Pancreas (tissue), 10 donors: Measurements from ENCODE around the gene PTPN12. TPM values are rescaled to one million over a fixed set of nuclear protein-coding genes. Genes with fewer than 3 reads are reported as not detected.

Experiments used
- ATAC-seq, 4 donors: fragments of 200-7000 bp; cut with Tn5 transposase; one replicate each; pipeline versions ENCODE4 v1.8.0 to v1.9.1; 2020; ENCODE audit warnings: mild to moderate bottlenecking in 4 of 4, moderate library complexity in 4 of 4
- DNase-seq, 6 donors: peaks; one replicate each; pipeline ENCODE4 v3.0.0-alpha.2; 2020
- FAIRE-seq: peaks from 2 replicates; lab custom pipeline; 2012; peaks lifted over from hg19 to GRCh38; lab: Jason Lieb, UNC
- H3K27ac ChIP-seq, 4 donors: fragments of 200-600 bp; sonication (generic); 1 replicate in 3 of 4; 2 replicates in 1 of 4; pipeline versions ENCODE4 v1.5.0 to v1.8.0; 2020
- H3K27me3 ChIP-seq, 4 donors: fragments of 200-600 bp; one replicate each; pipeline ENCODE4 v1.8.0; 2021
- H3K36me3 ChIP-seq, 3 donors: fragments of 200-600 bp; sonication (generic) in 1 of 3; one replicate each; pipeline versions ENCODE4 v1.5.0 to v1.8.0; 2020 to 2021
- H3K4me1 ChIP-seq, 3 donors: fragments of 200-600 bp; one replicate each; pipeline ENCODE4 v1.8.0; 2021
- H3K4me3 ChIP-seq, 4 donors: fragments of 200-600 bp; sonication (generic) in 2 of 4; one replicate each; pipeline versions ENCODE4 v1.5.0 to v1.8.0; 2020 to 2021
- H3K9me3 ChIP-seq, 4 donors: fragments of 200-600 bp; one replicate each; pipeline ENCODE4 v1.8.0; 2021
- CTCF ChIP-seq, 4 donors: fragments of 200-600 bp; sonication (generic) in 3 of 4; IDR thresholded peaks; one replicate each; pipeline versions ENCODE4 v1.5.0 to v1.8.0; 2021; ENCODE audit warnings: antibody characterized with exemption in 4 of 4
- WGBS, 2 donors: extraction: QIAGEN DNeasy Blood & Tissue Kit; methylation state at CpG; one replicate each; pipeline ENCODE4 v1.1.7; 2013; 5-methylcytosine and 5-hydroxymethylcytosine counted together
- intact Hi-C, 3 donors: fragments of 100-400 bp; cut with DNase I; formaldehyde crosslinking; loops; one replicate each; pipeline versions ENCODE4 v1.11.1 to v1.14.2; 2022
- polyA plus RNA-seq, 2 donors: library from polyadenylated mRNA; stranded (reverse); fragments of 200-250 nt; gene quantifications; one replicate each; pipeline ENCODE4 v1.2.3, GENCODE V29; 2013
- total RNA-seq, 6 donors: library from RNA; stranded (reverse); fragmentation: NEBNext Ultra II Directional in 4 of 6; extraction: Animal tissue kit (Norgen Biotek cat#: 25700) in 4 of 6; gene quantifications; one replicate each; pipeline versions ENCODE4 v1.2.1 to v1.2.4, GENCODE V29; 2021 to 2023
- donor health status: healthy with polysubstance abuse.
- donor health status: DM: no; HTN: no; CAD: no; lungs with moderate emphysema.
- donor health status: DM: no; HTN: no; CAD: no.
- donor health status: control.
- donor health status: control.
- donor health status: Bipolar disorder and iron deficiency.
- donor health status: DM: yes; HTN: yes; CAD: no.
- donor health status: DM: no; HTN: no; CAD: no.
- donor health status: DM: no; HTN: no; CAD: no.
- donor health status: DM: yes; HTN: yes; CAD: no.

Gene PTPN12
- total and polyA plus RNA-seq, 8 donors = 12.0 to 42.9 (median 21.1) TPM

- Histone ChIP-seq H3K4me3 (no peak overlapping the region), H3K36me3 (peaks cover 0 to 6% (median 3%) of the 10 kb centered on the region in 3 donors), H3K27ac (no peak overlapping the region), H3K9me3 (no peaks in the 10 kb centered on the region), H3K4me1 (peaks cover 0 to 5% (median 0%) of the 10 kb centered on the region in 3 donors), H3K27me3 (no peaks in the 10 kb centered on the region)
- intact Hi-C loops = no loop called here
- 88 to 93% methylated on average over 2 of the region's 2 CpGs for WGBS, 2 donors
- DNase-seq (no peak), ATAC-seq (no peak), FAIRE-seq (no peak)
- TF ChIP-seq CTCF (IDR thresholded peaks at IDR 0.05) = no peak
These were observed 94.7 kb downstream of the PTPN12 start for GRCh38 chr7:77631820-77632219.

- no peak for FAIRE-seq
- Histone ChIP-seq H3K9me3 (no peaks in the 10 kb centered on the region), H3K36me3 (peaks cover 0 to 10% (median 0%) of the 10 kb centered on the region in 3 donors), H3K4me3 (no peak overlapping the region), H3K27ac (no peak overlapping the region), H3K4me1 (peaks cover 0 to 4% (median 4%) of the 10 kb centered on the region in 3 donors), H3K27me3 (no peaks in the 10 kb centered on the region)
- intact Hi-C loops = no loop called here
- no peak for TF ChIP-seq CTCF (IDR thresholded peaks at IDR 0.05)
- no peak for ATAC-seq
- WGBS, 2 donors = 93 to 95% methylated on average over 4 of the region's 4 CpGs
- DNase-seq = no peak
These were observed 107.7 kb downstream of the PTPN12 start for GRCh38 chr7:77644774-77645173.

GRCh38 chr7:77648742-77649338 is 111.7 kb downstream of the PTPN12 start:
- peaks cover 11 to 17% (median 14%) of the 10 kb centered on the region in 3 donors for H3K4me1 ChIP-seq
- no peak overlapping the region for H3K4me3 ChIP-seq
- FAIRE-seq = no peak
- 96 to 98% methylated on average over 6 of the region's 6 CpGs for WGBS, 2 donors
- DNase-seq = no peak
- intact Hi-C loops = no loop called here
- no peak for TF ChIP-seq CTCF (IDR thresholded peaks at IDR 0.05)
- H3K9me3 ChIP-seq = no peaks in the 10 kb centered on the region
- ATAC-seq = no peak
- no peak overlapping the region for H3K27ac ChIP-seq
- H3K36me3 ChIP-seq = peaks cover 0 to 4% (median 0%) of the 10 kb centered on the region in 3 donors
- no peaks in the 10 kb centered on the region for H3K27me3 ChIP-seq

- H3K27ac ChIP-seq = no peak overlapping the region
- H3K27me3 ChIP-seq = no peaks in the 10 kb centered on the region
- FAIRE-seq (no peak), ATAC-seq (peak in 1 of 4 donors; percentile 27), DNase-seq (no peak)
- H3K4me3 ChIP-seq = no peak overlapping the region
- WGBS, 2 donors = 40 to 48% methylated on average over 4 of the region's 4 CpGs
- peaks cover 0 to 4% (median 0%) of the 10 kb centered on the region in 3 donors for H3K36me3 ChIP-seq
- intact Hi-C loops = loop anchor here in 1 of 3 donors (10.0 kb wide), 1 partner anchor 105 kb away; no protein-coding TSS in a partner anchor
- H3K9me3 ChIP-seq = no peaks in the 10 kb centered on the region
- no peak for TF ChIP-seq CTCF (IDR thresholded peaks at IDR 0.05)
- peaks cover 14 to 18% (median 15%) of the 10 kb centered on the region in 3 donors for H3K4me1 ChIP-seq
These were observed 112.7 kb downstream of the PTPN12 start for GRCh38 chr7:77649716-77650349.
